GM06990 (cell line): ENCODE data around the gene USP22.

Source experiments
- DNase-seq: peaks from one replicate; pipeline ENCODE4 v3.0.0-alpha.2; 2011; ENCODE audit not compliant: insufficient read length; ENCODE audit errors: extremely low read depth
- H3K27me3 ChIP-seq: replicated peaks from 2 replicates; pipeline ENCODE4 v1.6.0; 2011; ENCODE audit warnings: low read length; ENCODE audit not compliant: control insufficient read depth, insufficient read depth
- H3K36me3 ChIP-seq: 2 replicates; pipeline ENCODE4 v1.5.1; 2011; ENCODE audit warnings: low read length; ENCODE audit not compliant: control insufficient read depth, insufficient read depth
- H3K4me3 ChIP-seq: replicated peaks from 2 replicates; pipeline ENCODE4 v1.5.1; 2011; ENCODE audit warnings: low read depth, mild to moderate bottlenecking, control low read depth, low read length
- TF ChIP-seq, protein P1 (sequence below): IDR thresholded peaks from 2 replicates; pipeline ENCODE4 v1.5.1; 2011; ENCODE audit warnings: low read length, control low read depth, mild to moderate bottlenecking, inconsistent platforms; ENCODE audit not compliant: insufficient read depth, poor library complexity, severe bottlenecking

USP22 gene

DNA sequence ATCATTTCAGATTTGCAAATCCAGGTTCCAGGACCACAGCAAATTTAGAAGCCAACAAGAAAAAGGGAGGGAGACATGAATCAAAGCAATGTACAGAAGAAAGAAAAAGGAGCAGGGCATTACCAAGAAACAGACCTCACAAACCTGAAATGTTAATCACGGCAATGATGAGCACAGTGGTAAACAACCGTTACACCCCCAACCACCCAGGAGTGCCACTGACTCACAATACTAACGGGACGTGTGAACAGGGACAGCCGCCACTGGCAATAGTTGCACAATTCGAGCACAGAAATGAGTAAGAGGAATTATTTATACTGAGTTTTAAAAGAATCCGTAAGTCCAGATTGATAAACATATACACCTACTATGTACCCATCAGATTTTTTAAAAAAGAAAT lies 13.8 kb downstream of the USP22 start:
- no peak overlapping the region for H3K4me3 ChIP-seq
- TF ChIP-seq, protein P1, sequence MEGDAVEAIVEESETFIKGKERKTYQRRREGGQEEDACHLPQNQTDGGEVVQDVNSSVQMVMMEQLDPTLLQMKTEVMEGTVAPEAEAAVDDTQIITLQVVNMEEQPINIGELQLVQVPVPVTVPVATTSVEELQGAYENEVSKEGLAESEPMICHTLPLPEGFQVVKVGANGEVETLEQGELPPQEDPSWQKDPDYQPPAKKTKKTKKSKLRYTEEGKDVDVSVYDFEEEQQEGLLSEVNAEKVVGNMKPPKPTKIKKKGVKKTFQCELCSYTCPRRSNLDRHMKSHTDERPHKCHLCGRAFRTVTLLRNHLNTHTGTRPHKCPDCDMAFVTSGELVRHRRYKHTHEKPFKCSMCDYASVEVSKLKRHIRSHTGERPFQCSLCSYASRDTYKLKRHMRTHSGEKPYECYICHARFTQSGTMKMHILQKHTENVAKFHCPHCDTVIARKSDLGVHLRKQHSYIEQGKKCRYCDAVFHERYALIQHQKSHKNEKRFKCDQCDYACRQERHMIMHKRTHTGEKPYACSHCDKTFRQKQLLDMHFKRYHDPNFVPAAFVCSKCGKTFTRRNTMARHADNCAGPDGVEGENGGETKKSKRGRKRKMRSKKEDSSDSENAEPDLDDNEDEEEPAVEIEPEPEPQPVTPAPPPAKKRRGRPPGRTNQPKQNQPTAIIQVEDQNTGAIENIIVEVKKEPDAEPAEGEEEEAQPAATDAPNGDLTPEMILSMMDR, result no peak
- peaks cover 19% of the 10 kb centered on the region for H3K36me3 ChIP-seq
- DNase-seq, result no peak
- no peaks in the 10 kb centered on the region for H3K27me3 ChIP-seq

DNA sequence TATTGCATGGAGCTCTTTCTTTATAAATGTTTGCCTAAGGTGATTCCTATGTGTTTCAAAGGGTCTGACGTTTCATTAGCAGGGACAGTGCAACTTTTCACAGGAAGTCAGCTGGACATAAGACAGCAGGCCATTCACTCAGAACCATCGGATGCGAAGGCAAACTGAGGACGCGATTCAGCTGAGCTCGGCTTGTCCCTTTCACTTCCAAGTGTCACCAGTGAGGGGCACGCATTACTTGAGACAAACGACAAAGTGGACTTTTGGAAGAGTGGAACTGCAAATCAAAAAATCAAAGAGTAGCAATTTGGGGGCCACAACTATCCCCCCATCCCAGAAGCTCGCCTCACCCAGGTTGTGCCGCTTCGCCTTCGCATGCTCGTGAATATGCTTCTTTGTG lies 14.6 kb downstream of the USP22 start:
- no peak for DNase-seq
- TF ChIP-seq, protein P1, result no peak
- no peak overlapping the region for H3K4me3 ChIP-seq
- H3K36me3 ChIP-seq, result peaks cover 20% of the 10 kb centered on the region
- H3K27me3 ChIP-seq, result no peaks in the 10 kb centered on the region

DNA sequence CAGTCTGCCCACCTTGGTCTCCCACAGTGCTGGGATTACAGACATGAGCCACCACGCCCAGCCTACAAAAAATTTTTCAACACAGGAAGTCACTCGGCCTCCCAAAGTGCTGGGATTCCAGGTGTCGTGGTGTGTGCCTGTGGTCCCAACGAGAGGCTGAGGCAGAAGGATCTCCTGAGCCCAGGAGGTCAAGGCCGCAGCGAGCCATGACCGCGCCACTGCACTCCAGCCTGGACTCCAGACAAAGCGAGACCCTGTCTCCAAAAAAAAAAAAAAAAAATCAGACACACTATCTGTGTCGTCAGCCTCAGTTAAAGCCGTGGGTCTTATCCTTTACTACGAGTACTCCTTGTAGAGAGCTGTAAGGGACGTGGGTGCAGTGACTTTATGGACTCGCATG lies 15.8 kb downstream of the USP22 start:
- H3K36me3 ChIP-seq, result peaks cover 20% of the 10 kb centered on the region
- no peaks in the 10 kb centered on the region for H3K27me3 ChIP-seq
- no peak overlapping the region for H3K4me3 ChIP-seq
- TF ChIP-seq, protein P1, result no peak
- DNase-seq, result no peak

DNA sequence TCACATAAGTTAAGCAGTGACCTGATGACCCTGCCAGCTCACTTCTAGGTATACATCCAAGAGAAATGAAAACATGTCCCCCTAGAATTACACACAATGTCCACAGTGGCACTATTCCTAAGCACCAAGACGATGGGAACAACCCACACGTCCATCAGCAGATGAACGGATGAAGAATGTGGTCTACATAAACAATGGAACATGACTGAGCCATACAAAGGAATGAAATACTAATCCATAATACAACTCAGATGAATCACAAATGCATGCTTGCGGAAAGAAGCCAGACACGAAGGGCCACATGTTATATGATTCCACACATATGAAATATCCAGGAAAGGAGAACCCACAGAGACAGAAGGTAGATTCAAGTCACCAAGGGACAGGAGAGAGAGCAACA lies 17.4 kb downstream of the USP22 start:
- TF ChIP-seq, protein P1, result no peak
- Histone ChIP-seq H3K4me3 (no peak overlapping the region), H3K27me3 (no peaks in the 10 kb centered on the region), H3K36me3 (peaks cover 24% of the 10 kb centered on the region)
- DNase-seq, result no peak

DNA sequence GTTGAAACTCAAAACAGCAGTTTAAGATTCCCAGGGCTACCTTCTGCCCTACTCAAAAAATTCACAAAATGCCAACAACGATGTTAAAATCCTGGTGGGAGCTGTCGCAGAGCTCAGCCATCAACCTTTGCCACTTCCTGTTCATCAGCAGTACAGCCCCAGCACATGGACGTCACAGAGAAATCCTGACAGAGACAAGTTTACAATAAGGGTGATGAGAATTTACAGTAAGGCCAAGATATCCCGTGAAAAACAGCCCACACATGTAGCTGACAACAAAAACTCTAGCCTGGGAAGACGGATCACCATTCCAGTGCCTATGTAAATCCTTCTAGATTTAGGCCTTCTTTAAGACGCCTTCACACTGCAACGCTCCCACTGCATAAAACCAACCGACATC lies 18.8 kb downstream of the USP22 start:
- DNase-seq, result no peak
- TF ChIP-seq, protein P1, result no peak
- Histone ChIP-seq H3K27me3 (no peaks in the 10 kb centered on the region), H3K4me3 (no peak overlapping the region), H3K36me3 (peaks cover 30% of the 10 kb centered on the region)

DNA sequence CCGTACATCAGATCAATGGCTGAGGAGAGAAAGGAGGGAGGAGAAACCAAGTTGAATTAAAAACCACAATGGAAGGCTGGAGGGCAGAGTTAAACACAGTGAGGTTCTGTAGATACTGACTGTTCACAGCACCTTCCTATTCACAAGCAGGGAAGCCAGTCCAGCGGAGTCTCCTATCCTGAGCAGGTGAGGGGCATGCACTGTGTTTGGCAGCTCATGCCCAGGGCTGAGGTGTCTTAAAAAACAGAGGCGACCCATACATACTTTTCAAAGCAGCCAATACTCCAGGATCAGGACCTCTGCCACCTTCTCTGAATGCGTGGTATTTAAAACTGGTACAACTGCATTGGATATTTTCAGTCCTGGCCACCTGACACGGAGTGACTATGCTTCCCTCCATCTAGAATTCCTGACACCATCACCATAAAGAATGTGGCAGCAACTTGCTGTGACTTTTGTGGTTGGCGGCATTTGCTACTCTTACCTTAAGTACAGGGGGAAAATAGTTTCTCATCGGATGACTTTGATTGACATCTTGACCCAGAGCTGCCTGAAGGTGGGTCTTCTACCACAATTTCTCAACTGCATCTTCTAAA lies 21.5 kb downstream of the USP22 start:
- TF ChIP-seq, protein P1, result no peak
- Histone ChIP-seq H3K4me3 (no peak overlapping the region), H3K27me3 (no peaks in the 10 kb centered on the region), H3K36me3 (peaks cover 44% of the 10 kb centered on the region)
- no peak for DNase-seq
